K562 (cell line): ENCODE results near the gene RBM28. TPM values are rescaled to one million over a fixed set of nuclear protein-coding genes. Genes with fewer than 3 reads are reported as not detected.
A peak's percentile ranks its signal among the peaks of the same experiment; 100 is the strongest.

Source experiments
- ATF1 ChIP-seq, 2 experiments: fragments of 450-650 bp in 1 of 2; IDR thresholded peaks; 2 replicates each; pipeline ENCODE4 v1.6.1; 2016; ENCODE audit warnings: missing compliant biosample characterization in 1 of 2, missing genetic modification characterization in 1 of 2
- E2F8 ChIP-seq: fragments of 450-650 bp; IDR thresholded peaks from 2 replicates; pipeline ENCODE4 v1.7.1; 2018; ENCODE audit warnings: mild to moderate bottlenecking, low read depth; ENCODE audit not compliant: partially characterized antibody
- ELF4 ChIP-seq: fragments of 450-650 bp; formaldehyde crosslinking; IDR thresholded peaks from 2 replicates; pipeline ENCODE4 v1.4.0; 2022; ENCODE audit warnings: missing genetic modification characterization
- HDAC1 ChIP-seq, 2 experiments: fragments of 450-650 bp; IDR thresholded peaks; 2 replicates each; pipeline ENCODE4 v1.6.1; 2016 to 2017; ENCODE audit warnings: inconsistent platforms in 1 of 2, mild to moderate bottlenecking in 1 of 2, moderate library complexity in 1 of 2
- LEF1 ChIP-seq: fragments of 450-650 bp; IDR thresholded peaks from 2 replicates; pipeline ENCODE4 v1.6.1; 2016; ENCODE audit warnings: mild to moderate bottlenecking
- MAZ ChIP-seq, 2 experiments: fragments of 450-650 bp in 1 of 2; sonication (generic) in 1 of 2; formaldehyde crosslinking; IDR thresholded peaks in 1 of 2; conservative IDR thresholded peaks in 1 of 2; 2 replicates each; pipeline versions ENCODE4 v1.4.0 to v1.5.0; 2020; ENCODE audit warnings: mild to moderate bottlenecking in 1 of 2, missing genetic modification reagents in 1 of 2
- MTA3 ChIP-seq: fragments of 450-650 bp; formaldehyde crosslinking; IDR thresholded peaks from 2 replicates; pipeline ENCODE4 v1.6.1; 2017; ENCODE audit warnings: mild to moderate bottlenecking, borderline replicate concordance
- NBN ChIP-seq: fragments of 450-650 bp; IDR thresholded peaks from 2 replicates; pipeline ENCODE4 v1.6.1; 2016; ENCODE audit warnings: low read depth, mild to moderate bottlenecking
- NFATC3 ChIP-seq: fragments of 450-650 bp; IDR thresholded peaks from 2 replicates; pipeline ENCODE4 v1.6.1; 2017; ENCODE audit warnings: mild to moderate bottlenecking
- OTX1 ChIP-seq: fragments of 450-650 bp; formaldehyde crosslinking; IDR thresholded peaks from 2 replicates; pipeline ENCODE4 v1.4.0; 2022; ENCODE audit warnings: mild to moderate bottlenecking
- SAP30 ChIP-seq: fragments of 200-600 bp; sonication (generic); IDR thresholded peaks from 2 replicates; pipeline ENCODE4 v1.6.1; 2012; ENCODE audit warnings: borderline replicate concordance, low read depth, mild to moderate bottlenecking, moderate library complexity, low read length, control low read depth, inconsistent platforms; ENCODE audit not compliant: insufficient read depth, poor library complexity, severe bottlenecking
- SMARCA5 ChIP-seq: fragments of 450-650 bp; IDR thresholded peaks from 2 replicates; pipeline ENCODE4 v1.6.1; 2016
- SP1 ChIP-seq: sonication (generic); formaldehyde crosslinking; IDR thresholded peaks from 2 replicates; pipeline ENCODE4 v1.8.1; 2022; ENCODE audit warnings: mild to moderate bottlenecking, missing genetic modification reagents
- TCFL5 ChIP-seq: fragments of 250-450 bp; sonication (Bioruptor Pico); conservative IDR thresholded peaks from 2 replicates; pipeline ENCODE4 v1.6.1; 2021; ENCODE audit warnings: mild to moderate bottlenecking, moderate library complexity, matching md5 sums
- TEAD4 ChIP-seq, 2 experiments: sonication (generic) in 1 of 2; formaldehyde crosslinking in 1 of 2; IDR thresholded peaks; 2 replicates each; pipeline versions ENCODE4 v1.6.1 to v1.8.0; 2012 to 2022; ENCODE audit warnings: borderline replicate concordance in 1 of 2, inconsistent platforms in 1 of 2, low read length in 1 of 2, mild to moderate bottlenecking in 1 of 2, missing genetic modification reagents in 1 of 2
- ZBTB26 ChIP-seq: fragments of 450-650 bp; formaldehyde crosslinking; IDR thresholded peaks from 2 replicates; pipeline ENCODE4 v1.4.0; 2022; ENCODE audit warnings: missing genetic modification characterization
- ZFP30 ChIP-seq: fragments of 250-450 bp; sonication (Bioruptor Pico); IDR thresholded peaks from 2 replicates; pipeline ENCODE4 v1.8.0; 2022; ENCODE audit warnings: moderate library complexity, mild to moderate bottlenecking, inconsistent platforms, borderline replicate concordance
- ZNF707 ChIP-seq: fragments of 250-450 bp; sonication (Bioruptor Pico); conservative IDR thresholded peaks from 2 replicates; pipeline ENCODE4 v1.8.0; 2022; ENCODE audit warnings: inconsistent platforms, mild to moderate bottlenecking, moderate library complexity
- polyA plus RNA-seq, 8 experiments: library from polyadenylated mRNA; depleted of rRNA in 4 of 8; stranded (reverse) in 5 of 8; unstranded in 3 of 8; fragments of >200 nt; fragmentation: Nextera tagmentation in 2 of 8; fragmentation: Illumina TruSeq in 1 of 8; extraction: Ambion mirVana in 2 of 8; extraction: Trizol in 1 of 8; gene quantifications; 2 replicates each; pipeline versions ENCODE4 v1.2.1 to v1.2.3, GENCODE V29; 2011 to 2014; ENCODE audit warnings: inconsistent platforms in 1 of 8, missing spikeins in 1 of 8
- total RNA-seq, 7 experiments: library from RNA; depleted of rRNA in 6 of 7; stranded (reverse); fragments of >200 nt in 6 of 7; fragmentation: Illumina TruSeq in 2 of 7; extraction: Trizol in 2 of 7; gene quantifications; 2 replicates each; pipeline versions ENCODE4 v1.2.1 to v1.2.3, GENCODE V29; 2011 to 2021; ENCODE audit warnings: low replicate concordance in 1 of 7
- TF ChIP-seq, protein P1 (sequence below): fragments of 450-650 bp; IDR thresholded peaks from 2 replicates; pipeline ENCODE4 v1.6.1; 2016; ENCODE audit warnings: antibody characterized with exemption
- TF ChIP-seq, protein P2 (sequence below): fragments of 250-450 bp; sonication (Bioruptor Pico); IDR thresholded peaks from 2 replicates; pipeline ENCODE4 v1.5.0; 2021; ENCODE audit warnings: mild to moderate bottlenecking, borderline replicate concordance

RBM28 gene
- total and polyA plus RNA-seq, 9 of the 15 experiments (the other 6 are each of a cell fraction or from before 2014, with no cell fraction given), result 65.8 to 213 (median 138) TPM

DNA sequence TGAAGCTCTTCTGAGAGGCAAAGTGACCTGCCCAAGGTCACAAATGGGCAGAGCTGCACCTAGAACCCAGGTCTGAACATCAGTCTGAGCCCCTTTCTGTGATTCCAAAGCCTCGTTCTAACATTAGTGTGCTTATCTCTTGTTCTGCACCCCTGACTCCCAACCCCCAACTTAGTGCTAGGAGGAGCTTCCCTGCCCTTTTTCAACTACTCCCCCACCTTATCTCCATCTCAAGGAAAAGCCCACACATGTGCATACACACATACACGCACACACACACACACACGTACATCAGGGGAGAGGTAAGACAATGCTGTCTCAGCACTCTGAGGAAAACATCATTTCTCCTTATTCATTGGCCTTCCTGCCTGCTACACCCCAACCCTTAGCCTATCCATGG, 9.5 kb upstream of the RBM28 start (continued):
- TF ChIP-seq, protein P1, sequence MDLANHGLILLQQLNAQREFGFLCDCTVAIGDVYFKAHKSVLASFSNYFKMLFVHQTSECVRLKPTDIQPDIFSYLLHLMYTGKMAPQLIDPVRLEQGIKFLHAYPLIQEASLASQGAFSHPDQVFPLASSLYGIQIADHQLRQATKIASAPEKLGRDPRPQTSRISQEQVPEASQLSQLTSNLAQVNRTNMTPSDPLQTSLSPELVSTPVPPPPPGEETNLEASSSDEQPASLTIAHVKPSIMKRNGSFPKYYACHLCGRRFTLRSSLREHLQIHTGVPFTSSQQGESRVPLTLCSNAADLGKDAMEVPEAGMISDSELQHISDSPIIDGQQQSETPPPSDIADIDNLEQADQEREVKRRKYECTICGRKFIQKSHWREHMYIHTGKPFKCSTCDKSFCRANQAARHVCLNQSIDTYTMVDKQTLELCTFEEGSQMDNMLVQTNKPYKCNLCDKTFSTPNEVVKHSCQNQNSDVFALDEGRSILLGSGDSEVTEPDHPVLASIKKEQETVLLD, result peak; percentile 72; the same call in 1 of the 2 replicates
- TF ChIP-seq MAZ (CRISPR knock-in tag; conservative IDR thresholded peaks at IDR 0.05 in 1 of 2, IDR thresholded peaks at IDR 0.05 in 1 of 2) (0 out of 4 replicates have a peak, but pooled peaks of 1 of the 2 experiments have one; percentile 26), E2F8 (peak; percentile 41), ELF4 (CRISPR knock-in tag) (peak; percentile 67; the same call in 1 of the 2 replicates), ZNF707 (CRISPR knock-in tag) (no peak), ATF1 (CRISPR knock-in tag; IDR thresholded peaks at IDR 0.05) (no peak), ATF1 (tag; IDR thresholded peaks at IDR 0.05) (peak; percentile 58), TCFL5 (CRISPR knock-in tag) (no peak), HDAC1 (IDR thresholded peaks at IDR 0.05) (peak in 1 of 2 experiments; percentile 86; a peak in 2 of 4 replicates), SAP30 (no peak), TEAD4 (IDR thresholded peaks at IDR 0.05; ENCODE audit: low read length) (0 out of 2 replicates have a peak, but pooled peaks have one; percentile 33), TEAD4 (CRISPR knock-in tag; IDR thresholded peaks at IDR 0.05; ENCODE audit: borderline replicate concordance) (no peak), ZFP30 (CRISPR knock-in tag) (no peak), SP1 (CRISPR knock-in tag) (peak; percentile 34; the same call in 1 of the 2 replicates), OTX1 (CRISPR knock-in tag) (0 out of 2 replicates have a peak, but pooled peaks have one; percentile 9), LEF1 (peak; percentile 80), ZBTB26 (CRISPR knock-in tag) (peak; percentile 73; the same call in 1 of the 2 replicates), NFATC3 (0 out of 2 replicates have a peak, but pooled peaks have one; percentile 49), NBN (no peak), MTA3 (0 out of 2 replicates have a peak, but pooled peaks have one; percentile 59), SMARCA5 (0 out of 2 replicates have a peak, but pooled peaks have one; percentile 22)
- TF ChIP-seq, protein P2, sequence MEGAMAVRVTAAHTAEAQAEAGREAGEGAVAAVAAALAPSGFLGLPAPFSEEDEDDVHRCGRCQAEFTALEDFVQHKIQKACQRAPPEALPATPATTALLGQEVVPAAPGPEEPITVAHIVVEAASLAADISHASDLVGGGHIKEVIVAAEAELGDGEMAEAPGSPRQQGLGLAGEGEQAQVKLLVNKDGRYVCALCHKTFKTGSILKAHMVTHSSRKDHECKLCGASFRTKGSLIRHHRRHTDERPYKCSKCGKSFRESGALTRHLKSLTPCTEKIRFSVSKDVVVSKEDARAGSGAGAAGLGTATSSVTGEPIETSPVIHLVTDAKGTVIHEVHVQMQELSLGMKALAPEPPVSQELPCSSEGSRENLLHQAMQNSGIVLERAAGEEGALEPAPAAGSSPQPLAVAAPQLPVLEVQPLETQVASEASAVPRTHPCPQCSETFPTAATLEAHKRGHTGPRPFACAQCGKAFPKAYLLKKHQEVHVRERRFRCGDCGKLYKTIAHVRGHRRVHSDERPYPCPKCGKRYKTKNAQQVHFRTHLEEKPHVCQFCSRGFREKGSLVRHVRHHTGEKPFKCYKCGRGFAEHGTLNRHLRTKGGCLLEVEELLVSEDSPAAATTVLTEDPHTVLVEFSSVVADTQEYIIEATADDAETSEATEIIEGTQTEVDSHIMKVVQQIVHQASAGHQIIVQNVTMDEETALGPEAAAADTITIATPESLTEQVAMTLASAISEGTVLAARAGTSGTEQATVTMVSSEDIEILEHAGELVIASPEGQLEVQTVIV (CRISPR knock-in tag), result no peak
